Liver (tissue), 2 donors: Measurements from ENCODE around the gene NLRC5.

Experiments
- CTCF ChIP-seq: fragments of 150-350 bp; IDR thresholded peaks from 2 replicates; pipeline ENCODE4 v1.5.1; 2017; ENCODE audit warnings: improper control_type of control experiment, low read depth, low read length; ENCODE audit not compliant: missing input control
- ZBTB33 ChIP-seq: IDR thresholded peaks from 2 replicates; pipeline ENCODE4 v1.6.1; 2016; ENCODE audit warnings: antibody characterized with exemption
- donor health status: healthy.

- no peak for TF ChIP-seq CTCF
- TF ChIP-seq ZBTB33, result no peak
Observed at GRCh38 chr16:57007050-57007449, 17.7 kb downstream of the NLRC5 start.
